Stomach smooth muscle (tissue), 2 donors: ENCODE results near the gene RAPGEF5.

Experiments used
- H3K27ac ChIP-seq: one replicate; pipeline ENCODE4 v1.7.0; 2013; ENCODE audit warnings: mild to moderate bottlenecking, low read length, inconsistent platforms
- H3K27me3 ChIP-seq, 2 donors: one replicate each; pipeline ENCODE4 v1.7.0; 2013; ENCODE audit warnings: low read length in 2 of 2; ENCODE audit not compliant: insufficient read depth in 2 of 2, control insufficient read depth in 1 of 2
- H3K36me3 ChIP-seq, 2 donors: one replicate each; pipeline ENCODE4 v1.7.0; 2013; ENCODE audit warnings: low read length in 2 of 2; ENCODE audit not compliant: control insufficient read depth in 2 of 2, insufficient read depth in 2 of 2
- H3K4me1 ChIP-seq: one replicate; pipeline ENCODE4 v1.7.0; 2013; ENCODE audit warnings: low read length; ENCODE audit not compliant: control insufficient read depth, insufficient read depth
- H3K4me3 ChIP-seq, 2 donors: one replicate each; pipeline ENCODE4 v1.7.0; 2013; ENCODE audit warnings: low read length in 2 of 2
- H3K9ac ChIP-seq, 2 donors: one replicate each; pipeline ENCODE4 v1.7.0; 2013; ENCODE audit warnings: low read length in 2 of 2, mild to moderate bottlenecking in 1 of 2
- H3K9me3 ChIP-seq, 2 donors: one replicate each; pipeline ENCODE4 v1.7.0; 2013; ENCODE audit warnings: low read length in 2 of 2; ENCODE audit not compliant: control insufficient read depth in 2 of 2
- donor health status: healthy.
- donor health status: Pancreatic carcinoma.

RAPGEF5 gene

GRCh38 chr7:22395222-22395621 is 38.3 kb upstream of the RAPGEF5 start:
- no peak overlapping the region for H3K4me3 ChIP-seq
- H3K27me3 ChIP-seq = no peaks in the 10 kb centered on the region
- H3K4me1 ChIP-seq = no peaks in the 10 kb centered on the region
- no peak overlapping the region for H3K9ac ChIP-seq
- no peak overlapping the region for H3K27ac ChIP-seq
- no peaks in the 10 kb centered on the region for H3K9me3 ChIP-seq
- H3K36me3 ChIP-seq = no peaks in the 10 kb centered on the region

DNA sequence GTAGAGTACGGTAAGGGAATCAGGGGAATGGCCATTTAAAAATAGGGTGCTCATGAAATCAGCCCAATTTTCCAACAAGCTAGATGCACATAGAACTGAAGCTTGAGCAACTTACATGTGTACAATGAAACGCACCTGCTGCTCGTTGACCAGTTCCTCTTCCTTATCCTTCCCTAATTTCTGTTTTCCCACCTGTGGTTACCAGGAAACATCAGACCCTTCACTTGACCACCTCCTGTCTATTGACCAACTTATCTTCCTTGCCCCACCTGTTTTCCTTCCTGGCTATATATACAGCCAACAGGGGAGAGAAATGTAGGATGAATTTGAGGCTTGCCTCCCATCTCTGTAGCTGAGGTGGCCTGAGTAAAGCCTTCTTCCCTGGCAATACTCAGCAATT is 37.8 kb upstream of the RAPGEF5 start:
- no peaks in the 10 kb centered on the region for H3K4me1 ChIP-seq
- H3K27me3 ChIP-seq = no peaks in the 10 kb centered on the region
- no peaks in the 10 kb centered on the region for H3K36me3 ChIP-seq
- no peaks in the 10 kb centered on the region for H3K9me3 ChIP-seq
- no peak overlapping the region for H3K27ac ChIP-seq
- H3K9ac ChIP-seq = no peak overlapping the region
- H3K4me3 ChIP-seq = no peak overlapping the region

GRCh38 chr7:22393913-22394729 is 37.2 kb upstream of the RAPGEF5 start:
- no peaks in the 10 kb centered on the region for H3K27me3 ChIP-seq
- no peaks in the 10 kb centered on the region for H3K4me1 ChIP-seq
- H3K9me3 ChIP-seq = no peaks in the 10 kb centered on the region
- no peaks in the 10 kb centered on the region for H3K36me3 ChIP-seq
- H3K27ac ChIP-seq = no peak overlapping the region
- no peak overlapping the region for H3K9ac ChIP-seq
- no peak overlapping the region for H3K4me3 ChIP-seq

GRCh38 chr7:22390516-22390915 is 33.6 kb upstream of the RAPGEF5 start:
- Histone ChIP-seq H3K27ac (no peak overlapping the region), H3K4me3 (no peak overlapping the region), H3K36me3 (no peaks in the 10 kb centered on the region), H3K9ac (no peak overlapping the region), H3K9me3 (no peaks in the 10 kb centered on the region), H3K27me3 (no peaks in the 10 kb centered on the region), H3K4me1 (no peaks in the 10 kb centered on the region)

GRCh38 chr7:22389892-22390291 is 32.9 kb upstream of the RAPGEF5 start:
- no peak overlapping the region for H3K27ac ChIP-seq
- no peaks in the 10 kb centered on the region for H3K4me1 ChIP-seq
- H3K9ac ChIP-seq = no peak overlapping the region
- no peak overlapping the region for H3K4me3 ChIP-seq
- H3K9me3 ChIP-seq = no peaks in the 10 kb centered on the region
- H3K27me3 ChIP-seq = no peaks in the 10 kb centered on the region
- no peaks in the 10 kb centered on the region for H3K36me3 ChIP-seq

- Histone ChIP-seq H3K27me3 (no peaks in the 10 kb centered on the region), H3K36me3 (no peaks in the 10 kb centered on the region), H3K9ac (no peak overlapping the region), H3K9me3 (no peaks in the 10 kb centered on the region), H3K4me3 (no peak overlapping the region), H3K4me1 (no peaks in the 10 kb centered on the region), H3K27ac (no peak overlapping the region)
These were observed 30.6 kb upstream of the RAPGEF5 start for GRCh38 chr7:22387583-22387982.

- Histone ChIP-seq H3K4me1 (no peaks in the 10 kb centered on the region), H3K4me3 (no peak overlapping the region), H3K27me3 (no peaks in the 10 kb centered on the region), H3K9ac (no peak overlapping the region), H3K9me3 (no peaks in the 10 kb centered on the region), H3K36me3 (no peaks in the 10 kb centered on the region), H3K27ac (no peak overlapping the region)
These were observed 29.9 kb upstream of the RAPGEF5 start for GRCh38 chr7:22386865-22387264.

GRCh38 chr7:22386206-22386858 is 29.4 kb upstream of the RAPGEF5 start:
- Histone ChIP-seq H3K4me1 (no peaks in the 10 kb centered on the region), H3K9ac (no peak overlapping the region), H3K4me3 (no peak overlapping the region)

GRCh38 chr7:22385326-22385725 is 28.4 kb upstream of the RAPGEF5 start:
- Histone ChIP-seq H3K4me1 (no peaks in the 10 kb centered on the region), H3K36me3 (no peaks in the 10 kb centered on the region), H3K27ac (no peak overlapping the region), H3K27me3 (no peaks in the 10 kb centered on the region), H3K9me3 (no peaks in the 10 kb centered on the region), H3K9ac (no peak overlapping the region), H3K4me3 (no peak overlapping the region)

More at GRCh38 chr7:22386206-22386858, 29.4 kb upstream of the RAPGEF5 start:
- Histone ChIP-seq H3K27ac (no peak overlapping the region), H3K36me3 (no peaks in the 10 kb centered on the region), H3K27me3 (no peaks in the 10 kb centered on the region), H3K9me3 (no peaks in the 10 kb centered on the region)

DNA sequence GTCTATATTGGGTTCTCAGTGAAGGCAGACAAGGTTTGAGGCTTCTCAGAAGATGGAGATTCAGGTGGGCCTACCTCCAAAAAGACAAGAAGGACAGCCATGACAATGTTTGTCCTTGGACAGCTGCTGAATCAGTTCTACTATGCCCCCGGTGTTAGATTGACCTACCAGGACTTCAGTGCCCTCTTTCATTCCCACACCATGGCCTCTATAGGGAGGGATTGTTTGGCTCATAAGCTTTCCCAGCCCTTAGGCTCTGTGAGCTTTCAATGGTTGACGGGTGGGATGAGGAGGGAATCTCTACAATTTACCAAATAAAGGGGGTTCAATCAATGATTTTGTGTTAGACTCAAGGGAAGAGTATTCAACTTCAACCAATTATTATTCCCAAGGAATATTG is 23.4 kb upstream of the RAPGEF5 start:
- no peaks in the 10 kb centered on the region for H3K27me3 ChIP-seq
- H3K36me3 ChIP-seq = no peaks in the 10 kb centered on the region
- H3K9me3 ChIP-seq = no peaks in the 10 kb centered on the region

More for the DNA sequence above, 23.4 kb upstream of the RAPGEF5 start:
- Histone ChIP-seq H3K4me1 (no peaks in the 10 kb centered on the region), H3K27ac (no peak overlapping the region), H3K4me3 (no peak overlapping the region), H3K9ac (no peak overlapping the region)
